Measurements from ENCODE around the gene ATP8B4. TPM values are rescaled to one million over a fixed set of nuclear protein-coding genes. Genes with fewer than 3 reads are reported as not detected.

ATP8B4 gene
- total and polyA plus RNA-seq, 2 donors (not counting 3 experiments of a cell fraction or from before 2014, with no cell fraction given): not detected

GRCh38 chr15:50018491-50018890 lies 100.5 kb downstream of the ATP8B4 start:
- H3K36me3 ChIP-seq (ENCODE audit: control insufficient read depth in 2 of 2, extremely low read depth in 1 of 2, insufficient read depth in 2 of 2, low read length in 2 of 2): no peaks in the 10 kb centered on the region
- dilution Hi-C loops (cut with MboI; ENCODE audit: extremely low pct_ligation_motif_present, low sequenced_read_pairs): no loop called here
- peaks cover 0 to 7% of the 10 kb centered on the region in 2 experiments for H3K27me3 ChIP-seq (ENCODE audit: control insufficient read depth in 2 of 2, insufficient read depth in 2 of 2, low read length in 2 of 2)
- no peak overlapping the region for H2AFZ ChIP-seq (ENCODE audit: low read depth, low read length)
- H4K20me1 ChIP-seq (replicated peaks; ENCODE audit: control insufficient read depth, extremely low read depth, insufficient read depth, low read length): no peaks in the 10 kb centered on the region
- H3K27ac ChIP-seq (ENCODE audit: insufficient read depth, low read depth, low read length): no peak overlapping the region
- no peaks in the 10 kb centered on the region for H3K9me3 ChIP-seq (replicated peaks; ENCODE audit: control insufficient read depth, insufficient read depth, low read length)
- H3K4me1 ChIP-seq (ENCODE audit: control insufficient read depth, extremely low read depth, insufficient read depth, low read length): no peaks in the 10 kb centered on the region
- ChIA-PET CTCF (no interaction called here), POLR2A (no interaction called here)
- intact Hi-C loops (cut with micrococcal nuclease): no loop called here
- H3K9me1 ChIP-seq (replicated peaks; ENCODE audit: control insufficient read depth, extremely low read depth, insufficient read depth, low read length): no peaks in the 10 kb centered on the region
- no peak for TF ChIP-seq POLR2A (IDR thresholded peaks at IDR 0.05; ENCODE audit: low read depth, low read length)
- TF ChIP-seq POLR2AphosphoS5 (IDR thresholded peaks at IDR 0.05; ENCODE audit: insufficient read depth, low read depth, low read length): no peak
- no peak for TF ChIP-seq GATA2 (IDR thresholded peaks at IDR 0.05; ENCODE audit: insufficient read depth, insufficient read length, low read depth, low read length)
- no peak for TF ChIP-seq EZH2 (IDR thresholded peaks at IDR 0.05; ENCODE audit: borderline replicate concordance, low read depth, low read length, severe bottlenecking)
- TF ChIP-seq JUN (IDR thresholded peaks at IDR 0.05; ENCODE audit: borderline replicate concordance, insufficient read depth, insufficient read length, low read depth): no peak
- no peak for TF ChIP-seq MYC (IDR thresholded peaks at IDR 0.05; ENCODE audit: low read depth, low read length)
- TF ChIP-seq, protein P1, sequence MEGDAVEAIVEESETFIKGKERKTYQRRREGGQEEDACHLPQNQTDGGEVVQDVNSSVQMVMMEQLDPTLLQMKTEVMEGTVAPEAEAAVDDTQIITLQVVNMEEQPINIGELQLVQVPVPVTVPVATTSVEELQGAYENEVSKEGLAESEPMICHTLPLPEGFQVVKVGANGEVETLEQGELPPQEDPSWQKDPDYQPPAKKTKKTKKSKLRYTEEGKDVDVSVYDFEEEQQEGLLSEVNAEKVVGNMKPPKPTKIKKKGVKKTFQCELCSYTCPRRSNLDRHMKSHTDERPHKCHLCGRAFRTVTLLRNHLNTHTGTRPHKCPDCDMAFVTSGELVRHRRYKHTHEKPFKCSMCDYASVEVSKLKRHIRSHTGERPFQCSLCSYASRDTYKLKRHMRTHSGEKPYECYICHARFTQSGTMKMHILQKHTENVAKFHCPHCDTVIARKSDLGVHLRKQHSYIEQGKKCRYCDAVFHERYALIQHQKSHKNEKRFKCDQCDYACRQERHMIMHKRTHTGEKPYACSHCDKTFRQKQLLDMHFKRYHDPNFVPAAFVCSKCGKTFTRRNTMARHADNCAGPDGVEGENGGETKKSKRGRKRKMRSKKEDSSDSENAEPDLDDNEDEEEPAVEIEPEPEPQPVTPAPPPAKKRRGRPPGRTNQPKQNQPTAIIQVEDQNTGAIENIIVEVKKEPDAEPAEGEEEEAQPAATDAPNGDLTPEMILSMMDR (IDR thresholded peaks at IDR 0.05; ENCODE audit: extremely low read depth in 1 of 2, insufficient read depth in 1 of 2, low read depth in 1 of 2, low read length in 2 of 2): no peak
- TF ChIP-seq FOS (IDR thresholded peaks at IDR 0.05; ENCODE audit: borderline replicate concordance, insufficient read depth, low read length): no peak
- no peak for TF ChIP-seq MAX (IDR thresholded peaks at IDR 0.05; ENCODE audit: insufficient read depth, insufficient read length)
- no peak overlapping the region for H3K4me3 ChIP-seq (replicated peaks in 1 of 3; ENCODE audit: insufficient read depth in 1 of 3, low read depth in 1 of 3, low read length in 3 of 3)
- H3K79me2 ChIP-seq (ENCODE audit: control insufficient read depth, insufficient read depth, low read length): no peaks in the 10 kb centered on the region
- DNase-seq (ENCODE audit: low read depth, low spot score) (no peak), FAIRE-seq (no peak)
- H3K4me2 ChIP-seq (ENCODE audit: insufficient read depth, low read length): no peak overlapping the region
- no peak overlapping the region for H3K9ac ChIP-seq (replicated peaks; ENCODE audit: extremely low read depth, insufficient read depth, low read length)
- no TSS peak for BruUV-seq (replicated peaks)

All from endothelial cell of umbilical vein (primary cell).